Prostate gland (tissue), 2 donors: ENCODE results near the gene TOR1B. TPM values are rescaled to one million over a fixed set of nuclear protein-coding genes. Genes with fewer than 3 reads are reported as not detected.

ENCODE experiments used
- DNase-seq: peaks from one replicate; pipeline ENCODE4 v3.0.0-alpha.2; 2019; ENCODE audit warnings: low spot score
- H3K27ac ChIP-seq, 2 donors: fragments of 200-600 bp; sonication (generic); 2 replicates each; pipeline ENCODE4 v1.5.1; 2017 to 2019
- H3K27me3 ChIP-seq: fragments of 200-600 bp; sonication (generic); replicated peaks from 2 replicates; pipeline ENCODE4 v1.5.1; 2019; ENCODE audit not compliant: insufficient read depth
- H3K36me3 ChIP-seq, 2 donors: fragments of 200-600 bp; sonication (generic); 1 replicate in 1 of 2; 2 replicates in 1 of 2; pipeline versions ENCODE4 v1.5.1 to v1.8.1; 2017 to 2019
- H3K4me1 ChIP-seq: fragments of 200-600 bp; sonication (generic); replicated peaks from 2 replicates; pipeline ENCODE4 v1.5.1; 2019
- H3K4me3 ChIP-seq, 2 donors: fragments of 200-600 bp; sonication (generic); 2 replicates each; pipeline ENCODE4 v1.5.1; 2017 to 2019
- H3K9me3 ChIP-seq: fragments of 200-600 bp; sonication (generic); 2 replicates; pipeline ENCODE4 v1.5.1; 2017
- POLR2A ChIP-seq: fragments of 450-650 bp; IDR thresholded peaks from one replicate; pipeline ENCODE4 v1.6.1; 2016; ENCODE audit warnings: antibody characterized with exemption, mild to moderate bottlenecking
- POLR2AphosphoS5 ChIP-seq: sonication (generic); formaldehyde crosslinking; IDR thresholded peaks from one replicate; pipeline ENCODE4 v1.6.1; 2017; ENCODE audit warnings: antibody characterized with exemption
- WGBS: methylation state at CpG from one replicate; pipeline ENCODE4 v1.1.5; 2018; 5-methylcytosine and 5-hydroxymethylcytosine counted together
- intact Hi-C: fragments of 100-400 bp; cut with DNase I; formaldehyde crosslinking; loops from one replicate; pipeline ENCODE4 v1.14.2; 2022
- total RNA-seq, 2 donors: library from RNA; depleted of rRNA; stranded (reverse); fragments of >200 nt; gene quantifications; one replicate each; pipeline ENCODE4 v1.1.0, GENCODE V29; 2016
- TF ChIP-seq, protein P1 (sequence below), 4 experiments: fragments of 200-600 bp in 2 of 4; fragments of 450-650 bp in 2 of 4; sonication (generic) in 2 of 4; IDR thresholded peaks; 1 replicate in 3 of 4; 2 replicates in 1 of 4; pipeline ENCODE4 v1.5.1; 2016 to 2019; ENCODE audit warnings: antibody characterized with exemption in 4 of 4, mild to moderate bottlenecking in 2 of 4, moderate library complexity in 2 of 4

TOR1B gene
- total RNA-seq, 2 donors from 2014 or later = 31.4 to 35.7 TPM

DNA sequence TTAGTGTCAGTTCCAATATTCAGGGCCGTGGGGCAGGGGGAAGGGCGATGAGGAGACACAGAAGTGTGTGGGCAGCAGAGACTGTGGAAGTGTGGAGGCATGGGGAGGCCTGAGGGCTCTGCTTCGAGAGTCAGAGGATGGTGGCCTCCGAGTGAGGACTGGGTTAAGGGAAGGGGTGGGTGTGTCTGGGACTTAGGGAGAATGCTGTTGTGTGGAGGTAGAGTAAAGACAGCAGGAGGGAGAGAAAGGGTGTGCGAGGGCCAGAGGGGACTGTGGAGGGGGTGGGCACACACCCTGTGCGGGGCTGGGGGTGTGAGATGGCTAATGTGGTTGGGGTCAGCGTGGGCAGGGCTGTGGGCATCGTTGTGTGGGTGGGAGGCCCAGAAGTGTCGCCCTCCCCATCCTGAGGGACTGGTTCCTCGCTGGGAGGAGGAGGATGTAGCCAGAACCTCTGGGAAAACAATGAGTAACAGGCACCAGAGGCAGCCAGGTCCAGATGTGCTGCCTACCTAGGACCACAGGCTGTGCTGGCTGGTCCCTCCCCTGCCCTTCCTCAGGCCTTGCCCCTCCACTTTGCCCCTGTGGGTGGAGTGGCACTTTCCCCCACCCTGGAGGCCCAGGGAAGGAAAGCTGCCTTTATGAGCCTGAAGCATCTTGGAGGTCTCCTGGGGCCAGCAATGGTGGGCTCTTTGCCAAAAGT, 36.5 kb downstream of the TOR1B start:
- intact Hi-C loops = loop anchor here (5.0 kb wide), 1 partner anchor 43 kb away; no protein-coding TSS in a partner anchor
- no peak overlapping the region for H3K27ac ChIP-seq

GRCh38 chr9:129840034-129840433, 37.0 kb downstream of the TOR1B start:
- intact Hi-C loops = no loop called here
- no peak overlapping the region for H3K27ac ChIP-seq
- 74% methylated on average over 8 of the region's 8 CpGs for WGBS

More for the DNA sequence above, 36.5 kb downstream of the TOR1B start:
- no peaks in the 10 kb centered on the region for H3K4me1 ChIP-seq
- no peaks in the 10 kb centered on the region for H3K36me3 ChIP-seq
- TF ChIP-seq POLR2AphosphoS5 (no peak), POLR2A (no peak)
- TF ChIP-seq, protein P1, sequence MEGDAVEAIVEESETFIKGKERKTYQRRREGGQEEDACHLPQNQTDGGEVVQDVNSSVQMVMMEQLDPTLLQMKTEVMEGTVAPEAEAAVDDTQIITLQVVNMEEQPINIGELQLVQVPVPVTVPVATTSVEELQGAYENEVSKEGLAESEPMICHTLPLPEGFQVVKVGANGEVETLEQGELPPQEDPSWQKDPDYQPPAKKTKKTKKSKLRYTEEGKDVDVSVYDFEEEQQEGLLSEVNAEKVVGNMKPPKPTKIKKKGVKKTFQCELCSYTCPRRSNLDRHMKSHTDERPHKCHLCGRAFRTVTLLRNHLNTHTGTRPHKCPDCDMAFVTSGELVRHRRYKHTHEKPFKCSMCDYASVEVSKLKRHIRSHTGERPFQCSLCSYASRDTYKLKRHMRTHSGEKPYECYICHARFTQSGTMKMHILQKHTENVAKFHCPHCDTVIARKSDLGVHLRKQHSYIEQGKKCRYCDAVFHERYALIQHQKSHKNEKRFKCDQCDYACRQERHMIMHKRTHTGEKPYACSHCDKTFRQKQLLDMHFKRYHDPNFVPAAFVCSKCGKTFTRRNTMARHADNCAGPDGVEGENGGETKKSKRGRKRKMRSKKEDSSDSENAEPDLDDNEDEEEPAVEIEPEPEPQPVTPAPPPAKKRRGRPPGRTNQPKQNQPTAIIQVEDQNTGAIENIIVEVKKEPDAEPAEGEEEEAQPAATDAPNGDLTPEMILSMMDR (IDR thresholded peaks at IDR 0.05) = no peak
- WGBS = 80% methylated on average over 10 of the region's 10 CpGs
- H3K4me3 ChIP-seq = no peak overlapping the region
- no peaks in the 10 kb centered on the region for H3K27me3 ChIP-seq
- no peak for DNase-seq
- H3K9me3 ChIP-seq = no peaks in the 10 kb centered on the region

GRCh38 chr9:129841071-129841470, 38.1 kb downstream of the TOR1B start:
- no peaks in the 10 kb centered on the region for H3K9me3 ChIP-seq
- no peaks in the 10 kb centered on the region for H3K36me3 ChIP-seq
- DNase-seq = no peak
- no peaks in the 10 kb centered on the region for H3K27me3 ChIP-seq
- H3K4me1 ChIP-seq = no peaks in the 10 kb centered on the region
- TF ChIP-seq, protein P1 (IDR thresholded peaks at IDR 0.05) = no peak
- TF ChIP-seq POLR2AphosphoS5 (no peak), POLR2A (no peak)
- 20% methylated on average over 4 of the region's 4 CpGs for WGBS
- H3K27ac ChIP-seq = no peak overlapping the region
- H3K4me3 ChIP-seq = no peak overlapping the region
- intact Hi-C loops = no loop called here

More at GRCh38 chr9:129840034-129840433, 37.0 kb downstream of the TOR1B start:
- no peak for DNase-seq
- Histone ChIP-seq H3K4me1 (no peaks in the 10 kb centered on the region), H3K9me3 (no peaks in the 10 kb centered on the region), H3K36me3 (no peaks in the 10 kb centered on the region), H3K27me3 (no peaks in the 10 kb centered on the region), H3K4me3 (no peak overlapping the region)
- TF ChIP-seq POLR2AphosphoS5 (no peak), POLR2A (no peak)
- TF ChIP-seq, protein P1 (IDR thresholded peaks at IDR 0.05) = no peak

GRCh38 chr9:129845373-129845772, 42.4 kb downstream of the TOR1B start:
- no peak for DNase-seq
- no peaks in the 10 kb centered on the region for H3K36me3 ChIP-seq
- H3K4me3 ChIP-seq = no peak overlapping the region
- H3K27ac ChIP-seq = no peak overlapping the region
- intact Hi-C loops = no loop called here
- TF ChIP-seq POLR2AphosphoS5 = no peak
- TF ChIP-seq POLR2A = no peak
- TF ChIP-seq, protein P1 (IDR thresholded peaks at IDR 0.05) = no peak
- H3K9me3 ChIP-seq = no peaks in the 10 kb centered on the region
- WGBS = 63% methylated on average over 2 of the region's 2 CpGs
- no peaks in the 10 kb centered on the region for H3K27me3 ChIP-seq
- H3K4me1 ChIP-seq = no peaks in the 10 kb centered on the region
